ENCODE measurements around the gene ADGB.
"Not testable (repeated sequence)": the region's sequence is repeated elsewhere in the genome, so short reads cannot be mapped to it uniquely, and the experiment has no call there.

ADGB gene

DNA sequence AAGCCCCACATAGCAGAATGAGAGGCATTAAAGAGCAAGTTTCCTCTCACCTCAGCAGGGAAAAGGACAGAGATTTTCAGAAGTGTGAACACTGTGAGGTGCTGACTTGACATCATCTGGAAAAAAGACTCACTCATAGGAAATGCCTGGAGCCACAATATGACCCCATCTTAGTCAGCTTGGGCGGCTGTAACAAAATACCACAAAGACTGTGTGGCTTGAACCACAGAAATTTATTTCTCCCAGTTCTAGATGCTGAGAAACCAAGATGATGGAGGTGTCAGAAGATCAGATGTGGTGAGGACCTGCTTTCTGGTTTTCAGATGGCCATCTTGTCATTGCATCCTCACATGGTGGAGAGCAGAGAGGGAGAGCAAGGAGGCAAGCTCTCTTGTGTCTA is 253.1 kb downstream of the ADGB start:
- TF ChIP-seq, protein P1, sequence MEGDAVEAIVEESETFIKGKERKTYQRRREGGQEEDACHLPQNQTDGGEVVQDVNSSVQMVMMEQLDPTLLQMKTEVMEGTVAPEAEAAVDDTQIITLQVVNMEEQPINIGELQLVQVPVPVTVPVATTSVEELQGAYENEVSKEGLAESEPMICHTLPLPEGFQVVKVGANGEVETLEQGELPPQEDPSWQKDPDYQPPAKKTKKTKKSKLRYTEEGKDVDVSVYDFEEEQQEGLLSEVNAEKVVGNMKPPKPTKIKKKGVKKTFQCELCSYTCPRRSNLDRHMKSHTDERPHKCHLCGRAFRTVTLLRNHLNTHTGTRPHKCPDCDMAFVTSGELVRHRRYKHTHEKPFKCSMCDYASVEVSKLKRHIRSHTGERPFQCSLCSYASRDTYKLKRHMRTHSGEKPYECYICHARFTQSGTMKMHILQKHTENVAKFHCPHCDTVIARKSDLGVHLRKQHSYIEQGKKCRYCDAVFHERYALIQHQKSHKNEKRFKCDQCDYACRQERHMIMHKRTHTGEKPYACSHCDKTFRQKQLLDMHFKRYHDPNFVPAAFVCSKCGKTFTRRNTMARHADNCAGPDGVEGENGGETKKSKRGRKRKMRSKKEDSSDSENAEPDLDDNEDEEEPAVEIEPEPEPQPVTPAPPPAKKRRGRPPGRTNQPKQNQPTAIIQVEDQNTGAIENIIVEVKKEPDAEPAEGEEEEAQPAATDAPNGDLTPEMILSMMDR (IDR thresholded peaks at IDR 0.05) = no peak
- H3K27ac ChIP-seq = no peak overlapping the region
- no peak for DNase-seq
- H3K36me3 ChIP-seq = no peaks in the 10 kb centered on the region
- H3K4me1 ChIP-seq = no peaks in the 10 kb centered on the region
- no peak overlapping the region for H3K4me3 ChIP-seq
- intact Hi-C loops (cut with DNase I; ENCODE audit: low total_unique reads) = no loop called here
- H3K27me3 ChIP-seq = no peaks in the 10 kb centered on the region
- no peaks in the 10 kb centered on the region for H3K9me3 ChIP-seq

DNA sequence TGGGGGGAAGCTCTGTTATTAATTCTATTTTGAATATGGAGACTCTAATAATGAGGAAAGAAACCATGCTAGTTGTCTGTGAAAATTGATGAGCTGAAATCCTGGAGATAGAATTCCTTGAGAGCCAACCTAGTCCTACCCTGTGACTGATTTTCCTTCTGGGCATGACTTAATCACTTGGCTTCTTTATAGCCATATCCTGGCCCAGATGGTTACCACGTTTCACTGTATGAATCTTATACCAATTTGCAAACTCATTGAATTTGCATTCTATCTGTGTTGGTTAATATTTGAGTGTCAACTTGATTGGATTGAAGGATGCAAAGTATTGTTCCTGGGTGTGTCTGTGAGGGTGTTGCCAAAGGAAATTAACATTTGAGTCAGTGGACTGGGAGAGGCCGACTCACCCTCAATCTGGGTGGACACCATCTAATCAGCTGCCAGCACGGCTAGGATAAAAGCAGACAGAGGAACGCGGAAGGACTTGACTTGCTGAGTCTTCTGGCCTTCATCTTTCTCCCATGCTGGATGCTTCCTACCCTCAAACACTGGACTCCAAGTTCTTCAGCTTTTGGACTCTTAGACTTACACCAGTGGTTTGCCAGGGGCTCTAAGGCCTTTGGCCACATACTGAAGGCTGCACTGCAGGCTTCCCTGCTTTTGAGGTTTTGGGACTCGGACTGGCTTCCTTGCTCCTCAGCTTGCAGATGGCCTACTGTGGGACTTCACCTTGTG is 255.9 kb downstream of the ADGB start:
- H3K9me3 ChIP-seq; DNase-seq; intact Hi-C loops (cut with DNase I; ENCODE audit: low total_unique reads); H3K4me1 ChIP-seq; H3K4me3 ChIP-seq; H3K27ac ChIP-seq; H3K36me3 ChIP-seq; H3K27me3 ChIP-seq: not testable (repeated sequence)

DNA sequence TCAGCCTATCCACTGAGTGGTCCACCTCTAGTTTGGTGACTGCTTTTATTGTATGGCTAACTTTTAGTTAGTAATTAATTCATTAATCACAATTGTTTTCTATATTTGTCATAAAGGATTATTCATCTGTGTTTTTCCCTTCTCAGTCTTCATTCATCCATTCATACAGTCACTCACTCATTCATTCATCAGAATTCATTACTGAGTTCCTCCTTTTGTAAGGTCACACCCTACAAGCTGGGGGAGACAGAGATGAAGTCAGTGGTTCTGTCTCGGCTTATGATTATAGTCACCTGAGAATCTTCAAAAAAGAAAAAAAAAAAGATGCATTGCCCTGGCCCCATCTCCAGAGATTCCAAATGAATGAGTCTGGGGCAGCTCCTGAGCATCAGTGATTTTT is 257.1 kb downstream of the ADGB start:
- no peaks in the 10 kb centered on the region for H3K27me3 ChIP-seq
- no peak overlapping the region for H3K27ac ChIP-seq
- no peaks in the 10 kb centered on the region for H3K36me3 ChIP-seq
- TF ChIP-seq, protein P1 (IDR thresholded peaks at IDR 0.05) = no peak
- no peaks in the 10 kb centered on the region for H3K9me3 ChIP-seq
- peaks cover 0 to 6% (median 0%) of the 10 kb centered on the region in 4 donors for H3K4me1 ChIP-seq
- no peak for DNase-seq
- H3K4me3 ChIP-seq = no peak overlapping the region
- intact Hi-C loops (cut with DNase I; ENCODE audit: low total_unique reads) = loop anchor here (2.0 kb wide), 1 partner anchor 429 kb away; no protein-coding TSS in a partner anchor

DNA sequence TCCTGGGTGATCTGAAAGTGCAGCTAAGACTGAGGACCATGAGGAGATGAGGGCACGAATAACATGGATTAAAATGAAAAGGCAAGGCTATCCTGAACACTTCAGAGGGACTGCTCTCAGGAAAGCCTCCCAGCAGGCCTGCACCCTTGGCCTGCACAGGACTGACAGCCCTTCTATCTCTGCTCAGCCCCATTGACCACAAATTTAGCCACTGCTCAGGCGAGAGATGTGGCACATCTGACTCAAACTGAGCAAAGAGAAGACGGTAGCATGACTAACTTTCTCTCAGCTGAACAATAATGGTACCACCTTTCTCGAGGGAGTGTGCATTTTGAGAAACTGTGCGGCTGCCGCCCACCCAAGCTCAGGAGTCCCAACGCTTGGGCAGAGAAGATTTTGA is 257.5 kb downstream of the ADGB start:
- Histone ChIP-seq H3K27me3 (no peaks in the 10 kb centered on the region), H3K27ac (no peak overlapping the region), H3K4me3 (no peak overlapping the region), H3K4me1 (peaks cover 0 to 6% (median 0%) of the 10 kb centered on the region in 4 donors), H3K9me3 (no peaks in the 10 kb centered on the region), H3K36me3 (no peaks in the 10 kb centered on the region)
- intact Hi-C loops (cut with DNase I; ENCODE audit: low total_unique reads) = loop anchor here (2.0 kb wide), 1 partner anchor 429 kb away; no protein-coding TSS in a partner anchor
- DNase-seq = no peak
- TF ChIP-seq, protein P1 (IDR thresholded peaks at IDR 0.05) = no peak

DNA sequence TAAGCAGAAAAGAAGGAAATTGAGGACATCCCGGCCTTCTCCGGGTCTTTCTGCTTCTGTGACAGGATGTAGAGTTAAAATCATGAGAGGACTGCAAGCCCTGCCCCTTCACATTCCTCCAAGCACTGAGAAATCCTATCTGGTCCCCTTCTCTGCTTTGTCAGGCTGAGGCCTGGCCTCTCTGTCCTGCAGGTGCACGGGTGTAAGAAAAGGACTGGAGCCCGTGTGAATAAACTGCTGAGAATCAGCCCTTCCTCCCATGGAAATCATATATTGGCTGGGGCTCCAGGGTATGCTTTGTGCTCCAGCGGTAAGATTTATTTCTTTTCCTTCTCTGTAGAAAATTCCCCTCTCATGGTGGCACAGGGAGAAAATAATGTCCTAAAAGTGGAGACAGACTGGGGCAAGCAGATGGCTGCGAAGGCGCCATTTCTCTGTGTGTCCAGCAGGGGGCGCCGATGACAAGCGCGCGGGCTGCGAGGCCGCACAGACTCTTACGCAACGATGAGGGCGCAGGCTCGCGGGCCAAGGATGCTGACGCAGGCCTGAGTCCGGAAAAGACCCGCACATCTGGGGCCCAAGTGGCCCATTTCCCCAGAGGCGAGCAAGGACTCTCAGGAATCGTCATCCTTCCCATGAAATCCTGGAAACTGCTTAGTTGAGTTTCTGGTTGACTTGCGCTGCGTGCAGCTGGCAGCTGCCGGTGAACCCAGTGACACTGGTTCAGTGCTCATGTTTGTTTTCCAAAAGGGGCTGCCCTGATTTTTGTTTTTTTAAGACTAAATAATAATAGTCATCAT is 258.6 kb downstream of the ADGB start:
- Histone ChIP-seq H3K4me3 (peak overlapping the region; percentile 45 to 46), H3K27ac (peak overlapping the region; percentile 58 to 70), H3K27me3 (no peaks in the 10 kb centered on the region), H3K36me3 (no peaks in the 10 kb centered on the region), H3K4me1 (peaks cover 0 to 6% (median 0%) of the 10 kb centered on the region in 4 donors), H3K9me3 (no peaks in the 10 kb centered on the region)
- TF ChIP-seq, protein P1 (IDR thresholded peaks at IDR 0.05) = peak; percentile 96 to 99
- intact Hi-C loops (cut with DNase I; ENCODE audit: low total_unique reads) = loop anchor here (2.0 kb wide), 1 partner anchor 427 kb away; no protein-coding TSS in a partner anchor
- DNase-seq = peak; percentile 83 to 93

DNA sequence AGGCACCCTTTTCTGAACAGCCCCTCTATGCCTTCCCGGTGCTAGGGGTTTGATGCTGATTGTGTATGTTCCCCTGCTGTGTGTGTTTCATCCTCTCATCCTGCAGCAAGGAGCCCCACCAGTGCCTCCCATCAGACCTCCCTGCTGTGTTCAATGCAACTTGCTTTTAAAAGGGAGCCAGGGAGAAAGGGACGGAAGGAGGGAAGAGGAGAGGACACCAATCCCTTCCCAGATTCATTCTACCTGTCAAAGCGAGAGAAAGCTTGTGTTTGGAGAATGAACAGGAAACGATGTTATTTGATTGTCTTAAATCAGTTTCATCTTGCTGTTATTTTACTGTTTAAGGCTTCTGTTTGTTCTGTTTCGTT is 259.2 kb downstream of the ADGB start:
- Histone ChIP-seq H3K9me3 (no peaks in the 10 kb centered on the region), H3K4me3 (peak overlapping the region; percentile 45 to 46), H3K4me1 (peaks cover 0 to 6% (median 0%) of the 10 kb centered on the region in 4 donors), H3K27ac (peak overlapping the region; percentile 58 to 70), H3K36me3 (no peaks in the 10 kb centered on the region), H3K27me3 (no peaks in the 10 kb centered on the region)
- TF ChIP-seq, protein P1 (IDR thresholded peaks at IDR 0.05) = no peak
- peak in 1 of 2 donors; percentile 24 for DNase-seq
- intact Hi-C loops (cut with DNase I; ENCODE audit: low total_unique reads) = loop anchor here (2.0 kb wide), 1 partner anchor 427 kb away; no protein-coding TSS in a partner anchor
